HTR-8/SVneo (cell line): ENCODE measurements around the gene KRTAP20-2.

Experiments
- DNase-seq: peaks from one replicate; pipeline ENCODE4 v3.0.0; 2011; ENCODE audit warnings: low spot score, mixed read lengths; ENCODE audit not compliant: insufficient read length
- FAIRE-seq: peaks from 2 replicates; lab custom pipeline; 2011; peaks lifted over from hg19 to GRCh38; lab: Jason Lieb, UNC

Gene KRTAP20-2

DNA sequence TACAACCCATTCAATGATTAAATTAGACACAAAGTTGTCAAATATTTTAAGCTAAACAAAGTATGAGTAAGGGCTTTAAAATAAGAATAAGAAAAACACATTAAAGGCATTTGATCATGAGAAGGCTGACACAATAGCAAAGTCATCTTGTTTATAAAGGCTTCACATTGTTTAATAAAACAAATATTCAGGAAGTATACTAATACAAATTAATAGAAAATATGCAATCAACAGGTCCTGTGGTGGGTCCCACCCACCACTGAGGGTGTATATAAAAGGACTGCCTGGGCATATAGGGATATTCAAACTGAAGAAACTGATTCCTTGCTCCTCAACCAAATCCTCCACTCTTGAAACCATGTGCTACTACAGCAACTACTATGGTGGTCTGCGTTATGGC, at the start of gene KRTAP20-2:
KRTAP20-2 (plus strand) TSS at position 301 of the 400 bp plus-strand sequence; CDS start at position 359, 58 bp downstream.
- FAIRE-seq: no peak
- DNase-seq: no peak

DNA sequence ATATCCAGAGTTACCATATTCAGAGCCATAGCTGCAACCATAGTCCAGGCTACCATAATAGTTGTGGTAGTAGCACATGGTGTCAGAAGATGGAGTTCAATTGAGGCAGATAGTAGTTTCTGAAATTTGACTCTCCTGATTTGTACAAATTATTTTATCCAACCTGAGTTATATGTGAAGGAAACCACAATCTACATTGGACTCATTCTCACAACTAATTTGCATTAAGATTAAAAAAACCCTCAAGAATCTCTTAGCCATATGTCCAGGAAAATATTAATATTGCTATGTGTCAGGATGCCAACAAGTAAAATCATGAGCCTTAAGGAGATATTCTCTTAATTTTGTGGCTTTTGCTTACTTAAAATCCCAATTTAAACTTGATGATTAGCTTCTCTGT, 44.7 kb upstream of the KRTAP20-2 start, which contains the start of gene KRTAP22-2:
KRTAP22-2 (minus strand) TSS at position 101 of the 400 bp plus-strand sequence.
- DNase-seq (no peak), FAIRE-seq (no peak)

DNA sequence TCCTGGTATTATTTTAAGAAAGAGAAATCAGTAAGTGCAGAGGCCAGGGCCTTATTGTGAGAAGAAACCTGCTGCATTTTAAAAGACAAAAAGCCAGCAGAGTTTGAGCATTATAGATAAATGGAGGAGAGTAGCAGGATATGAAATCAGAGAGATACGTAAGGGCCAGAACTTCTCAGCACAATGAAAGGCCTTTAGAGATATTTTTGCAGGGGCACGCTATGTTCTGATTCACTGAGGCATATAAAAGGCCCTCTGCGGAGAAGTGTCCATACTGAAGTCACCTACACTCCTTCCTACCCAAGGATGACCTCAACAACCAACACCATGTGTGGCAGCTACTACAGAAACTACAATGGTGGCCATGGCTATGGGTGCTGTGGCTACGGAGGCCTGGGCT, 42.9 kb upstream of the KRTAP20-2 start, which contains the start of gene KRTAP6-3:
KRTAP6-3 (plus strand) TSS at position 301 of the 400 bp plus-strand sequence; CDS start at position 307, 6 bp downstream.
- no peak for FAIRE-seq
- no peak for DNase-seq

DNA sequence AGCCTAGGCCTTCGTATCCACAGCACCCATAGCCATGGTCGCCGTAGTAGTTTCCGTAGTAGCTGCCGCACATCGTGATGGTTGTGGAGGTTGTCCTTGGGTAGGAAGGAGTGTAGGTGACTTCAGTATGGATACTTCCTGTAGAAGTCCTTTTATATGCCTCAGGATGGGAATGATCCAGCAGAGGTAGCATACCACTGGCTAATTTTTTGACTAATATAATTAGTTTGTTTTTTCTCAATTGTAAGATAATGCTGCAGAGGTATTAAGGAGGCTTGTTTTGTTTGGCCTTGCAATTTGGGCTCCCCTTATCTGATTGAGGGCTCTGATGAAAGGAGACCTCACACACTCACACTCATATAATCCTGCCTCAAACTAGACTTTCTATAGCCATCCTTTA, 36.2 kb upstream of the KRTAP20-2 start, which contains the start of gene KRTAP6-2:
KRTAP6-2 (minus strand) TSS at position 101 of the 400 bp plus-strand sequence; CDS start at position 73, 28 bp downstream.
- no peak for FAIRE-seq
- DNase-seq: no peak

DNA sequence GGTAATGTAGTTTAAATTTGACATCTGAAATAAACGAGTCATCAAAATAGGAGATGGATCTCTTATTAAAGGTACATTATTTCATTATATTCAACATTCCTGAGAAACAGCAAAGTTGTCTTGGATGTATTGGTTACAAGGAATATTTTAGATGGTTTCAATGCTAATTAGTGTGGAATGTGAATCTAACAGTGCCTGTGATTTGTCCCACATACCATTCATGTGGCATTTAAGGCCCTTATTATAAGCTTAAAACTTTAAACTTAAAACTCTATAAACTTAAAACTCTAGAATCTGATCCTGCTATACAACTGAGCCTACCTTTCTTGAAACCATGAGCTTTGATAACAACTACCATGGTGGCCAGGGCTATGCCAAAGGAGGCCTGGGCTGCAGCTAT, 34.2 kb upstream of the KRTAP20-2 start, which contains the start of gene KRTAP22-1:
KRTAP22-1 (plus strand) TSS at position 301 of the 400 bp plus-strand sequence.
- DNase-seq (no peak), FAIRE-seq (no peak)

DNA sequence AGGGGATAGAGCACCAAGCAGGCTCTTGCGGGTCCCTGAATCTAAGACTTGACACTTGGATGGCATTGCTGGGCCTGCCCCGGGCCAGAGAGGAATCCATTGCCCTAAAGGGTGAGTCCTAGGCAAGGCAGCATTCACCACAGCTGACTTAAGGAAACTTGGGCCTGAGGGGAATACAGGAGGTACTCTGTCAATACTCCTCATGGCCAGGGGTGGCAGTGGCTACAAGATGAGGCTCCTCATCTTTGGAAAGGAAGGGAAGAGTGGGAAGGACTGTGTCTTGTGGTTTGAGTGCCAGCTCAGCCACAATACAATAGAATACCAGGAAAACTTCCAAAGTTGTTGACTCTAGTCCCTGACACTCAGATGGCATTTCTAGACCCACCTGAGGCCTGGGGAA, 29.0 kb upstream of the KRTAP20-2 start:
- no peak for FAIRE-seq

DNA sequence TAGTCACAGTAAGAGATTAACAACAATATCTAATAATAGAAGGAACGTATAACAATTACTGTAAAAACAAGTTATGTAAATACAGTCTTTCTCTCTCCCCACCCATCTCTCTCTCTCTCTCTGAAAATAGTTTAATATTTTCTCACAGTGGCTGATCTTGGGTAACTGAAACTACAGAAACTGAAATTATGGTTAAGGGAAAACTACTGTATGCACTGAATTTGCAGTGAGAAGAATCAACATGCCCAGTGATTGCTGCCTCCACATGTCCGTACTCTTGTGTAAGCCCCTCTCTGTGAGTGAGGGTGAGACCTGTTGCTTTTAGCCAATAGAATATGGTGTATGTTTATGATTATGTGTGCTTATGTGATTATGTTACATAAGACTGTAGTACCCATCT, 22.9 kb upstream of the KRTAP20-2 start:
- no peak for FAIRE-seq
- no peak for DNase-seq

More for the DNA sequence above, 29.0 kb upstream of the KRTAP20-2 start:
- no peak for DNase-seq

DNA sequence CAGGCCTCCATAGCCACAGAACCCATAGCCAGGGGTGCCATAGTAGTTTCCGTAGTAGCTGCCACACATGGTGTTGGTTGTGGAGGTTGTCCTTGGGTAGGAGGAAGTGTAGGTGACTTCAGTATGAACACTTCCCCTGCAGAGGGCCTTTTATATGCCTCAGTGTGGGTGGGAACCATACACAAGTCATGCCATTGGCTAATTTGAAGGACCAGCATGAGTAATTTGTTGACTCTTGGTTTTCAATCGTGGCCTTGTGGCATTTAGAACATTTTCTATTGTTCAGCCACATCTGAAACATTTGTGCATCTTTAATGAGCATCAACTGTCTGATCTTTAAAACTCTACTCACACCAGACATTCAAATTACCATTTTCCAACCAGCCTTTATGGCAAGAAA, 21.2 kb upstream of the KRTAP20-2 start, which contains the start of gene KRTAP6-1:
KRTAP6-1 (minus strand) TSS at position 95 of the 400 bp plus-strand sequence; CDS start at position 69, 26 bp downstream.
- FAIRE-seq (no peak), DNase-seq (no peak)

DNA sequence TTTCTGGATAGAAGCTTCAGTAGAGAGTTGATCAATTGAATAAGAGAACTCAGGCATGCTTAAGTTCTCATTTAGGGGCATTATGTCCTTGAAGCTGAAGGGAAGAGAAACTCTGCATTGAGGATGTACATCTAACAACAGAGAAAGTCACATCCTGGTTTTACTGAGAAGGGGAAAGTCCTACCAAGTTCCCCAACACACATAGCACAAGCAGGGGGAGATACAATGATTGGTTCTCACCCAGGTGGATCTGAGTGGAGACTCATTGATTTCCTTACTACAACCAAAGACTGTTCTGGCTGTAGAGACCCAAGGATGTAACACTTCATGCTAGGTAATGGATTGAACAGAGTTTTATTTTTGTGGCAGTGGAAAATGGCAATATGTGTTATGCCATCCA, 19.8 kb upstream of the KRTAP20-2 start:
- FAIRE-seq: no peak

DNA sequence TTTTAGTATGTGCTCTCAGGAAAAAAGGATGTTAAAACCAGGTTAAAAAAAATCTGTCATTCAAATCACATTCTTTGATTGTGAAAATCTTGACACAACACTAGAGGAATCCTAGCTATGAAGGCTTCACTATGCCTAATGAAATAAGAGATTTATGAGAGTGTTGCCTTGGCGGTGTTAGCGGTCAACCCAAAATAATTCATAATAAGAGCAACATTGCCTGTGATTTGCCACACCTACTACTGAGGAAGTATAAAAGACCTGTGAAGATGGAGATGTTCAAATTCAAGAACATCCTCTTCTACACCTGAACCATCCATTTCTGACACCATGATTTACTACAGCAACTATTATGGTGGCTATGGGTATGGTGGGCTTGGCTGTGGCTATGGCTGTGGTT, 18.9 kb upstream of the KRTAP20-2 start, which contains the start of gene KRTAP20-1:
KRTAP20-1 (plus strand) TSS at position 301 of the 400 bp plus-strand sequence; CDS start at position 331, 30 bp downstream.
- no peak for DNase-seq
- FAIRE-seq: peak; percentile 23

More for the DNA sequence above, 19.8 kb upstream of the KRTAP20-2 start:
- no peak for DNase-seq

DNA sequence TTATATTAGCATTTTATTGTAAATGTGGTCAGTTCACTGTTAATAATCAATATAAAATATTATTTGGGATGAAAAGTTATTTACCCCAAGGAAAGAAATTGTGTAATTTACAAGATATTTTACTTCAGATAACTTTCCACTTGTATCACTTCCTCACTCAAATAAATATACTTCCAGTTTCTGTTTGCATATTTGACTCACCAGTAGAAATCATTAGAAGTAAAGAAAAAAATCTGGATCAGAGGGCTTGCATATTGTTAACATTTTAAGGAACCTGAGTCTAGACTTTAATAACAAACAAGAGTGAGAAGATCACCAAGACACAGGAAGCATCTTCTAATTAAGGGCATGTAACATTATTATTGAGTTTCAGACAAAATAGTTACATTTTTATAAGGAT, 14.9 kb upstream of the KRTAP20-2 start:
- DNase-seq (no peak), FAIRE-seq (no peak)

DNA sequence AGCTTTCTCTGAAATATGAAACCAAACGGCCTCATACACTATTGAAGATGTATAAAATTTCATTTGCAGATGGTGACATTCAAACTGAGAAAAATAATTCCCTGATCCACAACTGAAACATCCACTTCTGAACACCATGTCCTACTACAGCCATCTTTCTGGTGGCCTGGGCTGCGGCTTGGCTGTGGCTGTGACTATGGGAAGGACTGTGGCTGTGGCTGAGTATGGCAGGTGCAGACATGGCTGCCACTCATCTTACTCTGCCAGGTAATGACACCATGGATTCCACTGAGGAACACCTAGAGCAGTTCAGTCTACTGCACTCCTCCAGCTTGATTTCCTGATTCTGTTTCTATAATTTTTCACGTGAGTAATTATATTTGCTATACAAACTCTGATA, 14.5 kb upstream of the KRTAP20-2 start, which contains the start of gene KRTAP20-4:
KRTAP20-4 (plus strand) TSS at position 106 of the 400 bp plus-strand sequence.
- FAIRE-seq (no peak), DNase-seq (no peak)

DNA sequence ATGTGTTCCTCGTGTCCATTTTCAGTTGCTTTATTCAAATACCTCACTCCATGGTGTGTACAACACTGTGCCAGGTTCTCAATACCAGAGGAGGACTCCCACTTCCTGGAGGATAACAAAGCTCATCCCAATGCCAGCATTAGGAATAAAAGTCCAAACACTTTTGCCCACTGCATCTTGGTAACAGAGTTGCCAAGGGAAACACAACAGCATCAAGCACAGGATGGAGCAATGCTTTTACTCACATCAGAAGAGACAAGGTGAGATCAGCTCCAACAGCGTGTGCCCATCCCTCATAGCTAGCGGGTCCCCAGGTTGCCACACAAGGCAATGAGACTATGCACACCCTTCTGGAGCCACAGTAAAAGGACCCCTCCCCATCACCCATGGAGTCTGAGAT, 11.6 kb upstream of the KRTAP20-2 start:
- no peak for DNase-seq
- no peak for FAIRE-seq

DNA sequence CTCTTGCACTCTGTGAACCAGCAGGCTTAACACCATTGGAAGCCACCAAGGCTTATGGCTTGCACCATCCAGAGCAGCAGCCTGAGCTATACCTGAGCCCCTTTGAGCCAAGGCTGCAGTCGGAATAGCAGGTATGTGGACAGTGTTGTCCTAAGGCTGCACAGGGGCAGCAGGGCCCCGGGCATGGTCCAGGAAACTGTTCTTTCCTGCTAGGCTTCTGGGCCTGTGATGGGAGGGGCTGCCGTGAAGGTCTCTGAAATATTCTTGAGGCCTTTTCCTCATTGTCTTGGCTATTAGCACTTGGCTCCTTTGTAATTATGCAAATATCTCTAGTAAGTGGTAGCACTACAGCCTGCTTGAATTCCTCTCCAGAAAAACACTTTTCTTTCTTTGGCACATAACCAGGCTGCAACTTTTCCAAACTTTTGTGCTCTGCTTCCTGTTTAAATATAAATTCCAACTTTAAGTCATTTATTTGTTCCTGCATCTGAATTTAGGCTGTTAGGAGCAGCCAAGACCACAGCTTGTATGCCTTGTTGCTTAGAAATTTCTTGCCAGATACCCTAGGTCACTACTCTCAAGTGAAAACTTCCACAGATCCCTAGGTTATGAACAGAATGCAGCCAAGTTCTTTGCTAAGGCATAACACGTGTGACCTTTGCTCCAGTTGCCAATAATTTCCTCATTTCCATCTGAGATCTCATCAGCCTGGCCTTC, 9.4 kb upstream of the KRTAP20-2 start:
- no peak for FAIRE-seq
- no peak for DNase-seq

DNA sequence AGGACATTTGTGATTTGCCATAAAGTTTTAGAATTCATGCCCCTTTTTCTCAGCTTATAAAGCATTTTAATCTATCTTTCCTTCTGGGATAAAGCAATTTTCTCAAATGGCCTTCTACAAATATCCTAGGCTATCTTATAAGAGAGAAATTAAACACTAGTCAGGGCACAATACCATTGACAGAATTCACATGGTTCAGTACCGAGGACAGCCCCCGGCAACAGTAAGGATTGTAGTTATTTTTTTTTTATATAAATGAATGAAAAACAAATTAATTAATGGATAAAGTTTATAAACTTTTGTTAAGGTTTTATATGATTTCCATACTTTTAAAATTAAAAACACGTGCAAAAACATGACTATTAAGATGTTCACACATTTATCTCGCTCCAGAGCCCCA, 6.9 kb upstream of the KRTAP20-2 start:
- FAIRE-seq: no peak
- no peak for DNase-seq

DNA sequence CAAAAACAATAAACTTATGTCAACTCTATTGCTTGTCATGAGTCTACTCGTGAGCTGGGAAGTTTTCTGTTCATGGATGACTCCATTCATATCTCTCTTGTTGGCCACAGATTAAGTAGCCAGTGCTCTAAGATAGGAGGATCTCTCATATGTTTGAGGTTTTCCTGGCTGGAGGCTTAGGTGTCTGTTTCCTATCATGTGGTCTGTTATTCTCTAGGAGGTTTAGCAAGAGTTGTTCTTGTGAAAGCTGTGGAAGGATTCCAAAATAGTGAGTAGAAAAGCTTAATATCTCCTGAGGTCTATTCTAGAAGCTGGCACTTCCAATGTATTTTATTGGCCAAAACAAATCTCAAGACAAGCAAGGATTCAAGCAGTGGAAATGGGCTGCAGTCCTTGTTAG, 5.8 kb upstream of the KRTAP20-2 start:
- FAIRE-seq (no peak), DNase-seq (no peak)

DNA sequence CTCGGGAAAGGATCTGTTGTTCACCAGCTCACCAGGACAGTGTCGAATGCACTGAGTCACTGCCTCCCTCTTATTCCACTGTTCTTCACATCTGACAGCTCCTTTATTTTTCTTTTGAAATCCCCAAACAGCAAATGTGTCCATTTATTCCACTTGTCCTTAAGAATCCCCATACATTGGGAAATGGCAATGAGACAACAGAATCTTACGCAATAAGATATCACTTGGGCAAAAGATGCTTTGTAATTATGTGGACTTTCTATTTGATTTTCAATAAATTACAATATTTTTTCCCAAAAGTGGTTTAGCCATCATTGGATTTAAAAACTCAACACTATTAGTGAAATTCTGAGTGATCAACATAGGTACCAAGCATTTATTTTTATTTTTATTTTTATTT, 3.7 kb downstream of the KRTAP20-2 start:
- FAIRE-seq: no peak
- no peak for DNase-seq

DNA sequence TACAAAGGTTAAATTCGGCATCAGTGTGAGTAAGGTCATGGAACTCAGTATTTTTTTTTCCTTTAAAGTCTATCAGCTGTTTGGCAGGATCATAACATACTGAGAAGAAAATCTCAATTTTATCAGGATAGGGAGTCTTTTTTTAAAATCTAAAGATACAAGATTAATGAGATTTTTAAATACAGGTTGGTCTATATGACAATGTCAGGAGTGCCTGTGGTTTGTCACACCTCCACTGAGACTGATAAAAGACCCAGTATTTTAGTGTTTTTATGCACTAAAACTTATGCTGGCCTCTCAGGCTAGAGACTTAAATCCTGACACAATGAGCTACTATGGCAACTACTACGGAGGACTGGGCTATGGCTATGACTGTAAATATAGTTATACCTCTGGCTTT, 7.6 kb downstream of the KRTAP20-2 start, which contains the start of gene KRTAP20-3:
KRTAP20-3 (plus strand) TSS at position 301 of the 400 bp plus-strand sequence.
- FAIRE-seq (no peak), DNase-seq (no peak)

DNA sequence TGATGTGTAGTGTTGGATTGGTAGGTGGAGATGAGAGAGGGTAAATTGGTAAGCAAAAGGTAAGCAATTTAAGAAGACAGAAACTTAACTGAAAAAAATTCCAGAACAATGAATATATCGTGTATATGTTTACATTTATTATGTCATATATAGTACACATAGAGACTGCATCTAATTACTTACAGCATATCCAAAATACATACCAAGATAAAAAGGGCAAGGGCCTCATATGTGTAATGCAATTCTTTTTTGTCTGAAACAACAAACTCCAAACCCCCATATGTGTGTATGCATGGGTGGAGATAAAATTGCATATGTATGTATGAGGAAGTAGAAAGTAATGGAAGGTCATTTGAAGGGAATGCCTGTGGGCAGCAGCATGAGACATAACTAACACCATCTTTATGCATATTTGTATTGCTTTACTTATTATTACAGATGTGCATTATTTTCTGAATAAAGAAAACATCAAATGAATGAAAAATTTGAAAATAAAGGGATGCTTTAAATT, 12.0 kb downstream of the KRTAP20-2 start:
- DNase-seq (no peak), FAIRE-seq (no peak)

DNA sequence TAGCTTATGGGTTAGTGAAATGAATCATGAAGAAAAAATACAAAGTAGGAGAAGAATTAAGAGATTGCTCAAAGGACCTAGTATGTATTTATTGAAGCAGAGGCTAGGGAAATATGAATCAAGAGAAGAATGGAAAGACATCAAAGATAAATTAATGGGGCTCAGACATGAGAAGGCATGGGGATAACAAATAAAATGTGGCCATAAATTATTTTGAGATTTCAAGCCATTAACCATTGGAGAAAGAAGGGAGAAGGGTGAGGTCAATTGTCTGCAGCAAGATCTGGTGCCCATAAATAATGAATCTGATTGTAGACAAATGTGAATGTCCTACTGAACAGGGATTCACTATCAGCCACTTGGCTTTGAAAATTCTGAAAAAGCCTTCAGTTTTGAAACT, 17.9 kb downstream of the KRTAP20-2 start:
- FAIRE-seq (no peak), DNase-seq (no peak)

DNA sequence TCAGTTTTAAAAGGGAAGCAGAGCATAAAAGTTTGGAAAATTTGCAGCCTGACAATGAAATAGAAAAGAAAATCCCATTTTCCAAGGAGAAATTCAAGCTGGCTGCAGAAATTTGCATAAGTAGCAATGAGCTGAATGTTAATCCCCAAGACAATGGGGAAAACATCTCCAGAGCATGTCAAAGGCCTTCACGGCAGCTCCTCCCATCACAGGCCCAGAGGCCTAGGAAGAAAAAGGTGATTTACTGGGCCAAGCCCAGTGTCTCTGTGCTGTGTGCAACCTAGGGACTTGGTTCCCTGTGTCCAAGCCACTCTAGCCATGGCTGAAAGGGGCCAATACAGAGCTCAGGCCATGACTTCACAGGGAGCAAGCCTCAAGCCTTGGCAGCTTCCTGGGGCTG, 33.8 kb downstream of the KRTAP20-2 start:
- no peak for FAIRE-seq

More for the DNA sequence above, 33.8 kb downstream of the KRTAP20-2 start:
- no peak for DNase-seq
